ENCODE measurements around the gene MMD2. TPM values are rescaled to one million over a fixed set of nuclear protein-coding genes. Genes with fewer than 3 reads are reported as not detected.

MMD2 gene
- total and polyA plus RNA-seq, 2 of the 8 experiments (the other 6 are each of a cell fraction or from before 2014, with no cell fraction given): 0.14 TPM; not detected in 1

DNA sequence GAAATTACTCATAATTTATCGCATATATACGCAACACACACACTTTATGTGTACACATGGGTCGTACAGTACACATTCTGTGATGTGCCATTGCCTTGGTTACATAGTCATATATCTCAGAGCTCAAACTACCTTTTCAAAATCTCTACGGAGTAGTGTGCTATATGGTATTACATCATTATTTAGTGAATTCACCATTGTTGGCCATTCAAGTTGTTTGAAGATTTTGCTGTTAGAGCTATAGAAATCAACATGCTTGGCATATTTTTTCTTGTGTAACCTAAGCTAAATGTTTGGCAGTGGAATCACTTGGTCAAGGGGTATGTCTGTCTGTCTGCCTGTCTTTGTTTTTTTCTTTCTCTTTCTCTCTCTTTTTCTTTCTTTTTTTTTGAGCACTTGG, 42.0 kb upstream of the MMD2 start (continued):
- no peak for TF ChIP-seq CHD7 (IDR thresholded peaks at IDR 0.05; ENCODE audit: insufficient replicate concordance, low read length)
- TF ChIP-seq MAFK (IDR thresholded peaks at IDR 0.05; ENCODE audit: low read depth, low read length): no peak
- no peak for TF ChIP-seq RBBP5 (IDR thresholded peaks at IDR 0.05; ENCODE audit: borderline replicate concordance, low read depth, low read length)
- no peak for TF ChIP-seq SP4 (IDR thresholded peaks at IDR 0.05; ENCODE audit: low read length)

Data from H1 (cell line).